C1 segment of cervical spinal cord (tissue), 14 donors: ENCODE measurements around the gene RHOBTB3.
"Not testable (repeated sequence)": the region's sequence is repeated elsewhere in the genome, so short reads cannot be mapped to it uniquely, and the experiment has no call there.

Experiments
- DNase-seq, 14 donors: peaks; one replicate each; lab custom pipeline; 2025; lab: John Stamatoyannopoulos, UW

The RHOBTB3 gene

GRCh38 chr5:95713246-95713645, 17.9 kb upstream of the RHOBTB3 start:
- not testable (repeated sequence) for DNase-seq

GRCh38 chr5:95713960-95714710, 17.0 kb upstream of the RHOBTB3 start:
- DNase-seq, result no peak

- DNase-seq, result no peak
Measured at GRCh38 chr5:95715799-95716461, 15.2 kb upstream of the RHOBTB3 start.

GRCh38 chr5:95717439-95717838, 13.7 kb upstream of the RHOBTB3 start:
- DNase-seq, result no peak

- no peak for DNase-seq
Measured at GRCh38 chr5:95718203-95718602, 12.9 kb upstream of the RHOBTB3 start.

- no peak for DNase-seq
Measured at GRCh38 chr5:95718738-95719137, 12.4 kb upstream of the RHOBTB3 start.

- DNase-seq, result peak in 2 of 14 donors; percentile 8 to 62
Measured at GRCh38 chr5:95720094-95720786, 10.9 kb upstream of the RHOBTB3 start.

GRCh38 chr5:95721582-95722295, 9.4 kb upstream of the RHOBTB3 start:
- DNase-seq, result no peak

GRCh38 chr5:95723632-95724369, 7.3 kb upstream of the RHOBTB3 start:
- no peak for DNase-seq

GRCh38 chr5:95725071-95725820, 5.9 kb upstream of the RHOBTB3 start:
- no peak for DNase-seq

GRCh38 chr5:95725937-95726810, 5.0 kb upstream of the RHOBTB3 start:
- DNase-seq, result no peak

- DNase-seq, result no peak
Measured at GRCh38 chr5:95726811-95727763, 4.0 kb upstream of the RHOBTB3 start.

GRCh38 chr5:95727764-95728191, 3.4 kb upstream of the RHOBTB3 start:
- DNase-seq, result no peak

- no peak for DNase-seq
Measured at GRCh38 chr5:95728494-95729114, 2.5 kb upstream of the RHOBTB3 start.

GRCh38 chr5:95729115-95730010, 1.8 kb upstream of the RHOBTB3 start:
- DNase-seq, result no peak

GRCh38 chr5:95730011-95730700, 980 bp upstream of the RHOBTB3 start:
- DNase-seq, result no peak
